ENCODE measurements around the gene MTARC2.
A peak's percentile ranks its signal among the peaks of the same experiment; 100 is the strongest.

The MTARC2 gene

GRCh38 chr1:220804202-220804586 lies 56.1 kb downstream of the MTARC2 start:
- DNase-seq, result no peak

GRCh38 chr1:220806408-220806807 lies 58.3 kb downstream of the MTARC2 start:
- no peak for DNase-seq

- no peak for DNase-seq
Measured at GRCh38 chr1:220807726-220808125, 59.6 kb downstream of the MTARC2 start.

GRCh38 chr1:220808345-220809186 lies 60.4 kb downstream of the MTARC2 start:
- DNase-seq, result peak; percentile 73

GRCh38 chr1:220809187-220809550 lies 61.0 kb downstream of the MTARC2 start:
- no peak for DNase-seq

GRCh38 chr1:220809704-220810103 lies 61.6 kb downstream of the MTARC2 start:
- DNase-seq, result no peak

GRCh38 chr1:220810179-220810653 lies 62.1 kb downstream of the MTARC2 start:
- peak; percentile 88 for DNase-seq

GRCh38 chr1:220810963-220811362 lies 62.8 kb downstream of the MTARC2 start:
- no peak for DNase-seq

- no peak for DNase-seq
Measured at GRCh38 chr1:220811695-220812094, 63.6 kb downstream of the MTARC2 start.

GRCh38 chr1:220812308-220812707 lies 64.2 kb downstream of the MTARC2 start:
- DNase-seq, result no peak

- DNase-seq, result no peak
Measured at GRCh38 chr1:220813013-220813412, 64.9 kb downstream of the MTARC2 start.

- DNase-seq, result no peak
Measured at GRCh38 chr1:220815409-220815808, 67.3 kb downstream of the MTARC2 start.

- DNase-seq, result no peak
Measured at GRCh38 chr1:220817907-220818306, 69.8 kb downstream of the MTARC2 start.

- DNase-seq, result peak; percentile 70
Measured at GRCh38 chr1:220818421-220819173, 70.5 kb downstream of the MTARC2 start.

GRCh38 chr1:220819467-220820026 lies 71.4 kb downstream of the MTARC2 start:
- DNase-seq, result no peak

- DNase-seq, result no peak
Measured at GRCh38 chr1:220824031-220824989, 76.2 kb downstream of the MTARC2 start.

GRCh38 chr1:220825819-220826551 lies 77.9 kb downstream of the MTARC2 start:
- DNase-seq, result no peak

- DNase-seq, result no peak
Measured at GRCh38 chr1:220826729-220827128, 78.6 kb downstream of the MTARC2 start.

- DNase-seq, result no peak
Measured at GRCh38 chr1:220827445-220828178, 79.5 kb downstream of the MTARC2 start.

GRCh38 chr1:220828179-220828490 lies 80.0 kb downstream of the MTARC2 start:
- no peak for DNase-seq

GRCh38 chr1:220828950-220829586 lies 80.9 kb downstream of the MTARC2 start:
- DNase-seq, result no peak
